Erythroblast (primary cell): Measurements from ENCODE around the gene CHD1.

Experiments used
- GATA1 ChIP-seq: IDR thresholded peaks from 2 replicates; pipeline ENCODE4 v1.6.1; 2011; ENCODE audit warnings: low read depth, mild to moderate bottlenecking, control low read depth, low read length, moderate library complexity
- POLR2A ChIP-seq: IDR thresholded peaks from 2 replicates; pipeline ENCODE4 v1.6.1; 2011; ENCODE audit warnings: mild to moderate bottlenecking, low read length

GRCh38 chr5:98969400-98969799 is 40.6 kb upstream of the CHD1 start:
- TF ChIP-seq POLR2A, result no peak
- no peak for TF ChIP-seq GATA1
